Activated T-cell treated with anti-CD3 and anti-CD28 coated beads, Interleukin-2, amount 50 U/mL, for 48 hours (primary cell): ENCODE data around the gene CLDN18.

Source experiments
- DNase-seq, 2 experiments: peaks; one replicate each; pipeline ENCODE4 v3.0.0-alpha.2; 2020

The CLDN18 gene

GRCh38 chr3:138009476-138010272, at the start of gene CLDN18:
CLDN18 (plus strand) TSS chr3:138010165; CDS start chr3:138010226, 61 bp downstream.
- no peak for DNase-seq

- no peak for DNase-seq
Observed at GRCh38 chr3:137962251-137962650, 47.7 kb upstream of the CLDN18 start.

DNA sequence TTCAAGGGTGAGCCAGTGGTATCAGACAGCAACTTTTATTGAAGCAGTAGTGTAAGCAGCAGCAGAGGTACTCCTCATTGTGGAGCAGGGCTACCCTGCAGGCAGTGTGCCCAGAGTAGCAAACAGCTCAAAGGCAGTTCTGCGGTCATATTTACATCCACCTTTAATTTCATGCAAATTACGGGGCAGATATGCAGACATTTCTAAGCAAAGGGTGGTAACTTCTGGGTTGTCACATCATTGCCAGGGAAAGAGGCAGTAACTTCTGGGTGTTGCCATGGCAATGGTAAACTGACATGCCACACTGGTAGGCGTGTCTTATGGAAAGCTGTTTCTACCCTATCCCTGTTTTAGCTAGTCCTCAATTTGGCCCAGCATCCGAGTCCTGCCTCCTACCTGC, 46.5 kb upstream of the CLDN18 start:
- DNase-seq = no peak

DNA sequence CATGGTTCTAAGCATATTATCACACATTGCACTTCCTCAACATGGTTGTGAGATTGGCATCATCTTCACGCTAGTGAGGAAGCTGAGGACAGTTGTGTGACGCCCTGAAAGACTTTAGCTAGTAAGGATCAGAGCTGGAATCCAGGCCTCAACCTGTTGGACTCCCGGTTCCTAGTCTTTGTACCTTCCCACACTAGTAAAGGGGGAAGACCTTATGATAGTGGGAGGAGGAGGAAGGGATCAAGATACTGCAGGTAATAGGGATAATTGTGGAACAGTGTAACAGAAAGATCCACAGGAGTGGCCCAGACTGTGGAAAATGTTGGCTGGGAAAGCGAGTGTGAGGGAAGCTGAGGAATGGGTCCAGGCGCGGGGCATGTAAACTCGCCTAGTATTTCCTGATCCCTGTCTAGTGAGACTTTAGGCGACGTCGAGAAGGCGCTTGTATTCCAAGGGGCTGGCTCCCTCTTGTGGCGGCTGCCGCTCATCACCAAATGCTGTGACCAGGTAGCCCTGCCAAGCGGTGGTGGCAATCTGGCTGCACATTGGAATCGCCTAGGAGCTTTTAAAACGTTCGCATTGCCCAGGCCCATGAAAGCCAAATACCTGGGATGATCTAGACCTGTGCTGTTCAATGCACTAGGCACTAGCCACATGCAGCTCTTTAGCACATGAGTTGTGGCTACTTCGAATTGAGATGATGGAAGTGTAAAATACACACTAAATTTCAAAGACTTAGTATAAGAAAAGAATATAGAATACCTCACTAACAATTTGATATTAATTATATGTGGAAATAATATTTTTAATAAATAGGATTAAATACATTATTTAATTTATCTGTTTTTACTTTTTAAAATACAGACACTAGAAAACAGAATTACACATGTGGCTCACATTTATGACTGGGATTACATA, 38.8 kb upstream of the CLDN18 start:
- peak; percentile 71 to 75 for DNase-seq

DNA sequence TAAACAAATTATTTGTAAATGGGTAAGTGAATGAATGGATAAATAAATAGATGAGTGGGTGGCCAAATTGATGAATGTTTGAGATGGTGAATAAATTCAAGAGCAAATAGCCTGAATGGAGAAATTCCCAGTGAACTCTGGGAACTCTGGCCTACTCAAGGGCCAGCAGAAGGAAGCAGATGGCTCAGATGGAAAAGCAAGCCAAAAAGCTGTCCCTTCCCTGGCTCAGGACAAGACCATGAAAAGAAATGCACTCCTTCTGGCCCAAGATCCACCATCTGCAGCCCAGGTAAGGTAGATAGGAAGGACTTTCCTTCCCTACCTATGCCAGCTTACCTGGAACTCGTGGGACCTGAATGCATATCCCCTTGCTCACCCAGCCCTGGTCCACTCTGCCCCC, 37.6 kb upstream of the CLDN18 start:
- no peak for DNase-seq

DNA sequence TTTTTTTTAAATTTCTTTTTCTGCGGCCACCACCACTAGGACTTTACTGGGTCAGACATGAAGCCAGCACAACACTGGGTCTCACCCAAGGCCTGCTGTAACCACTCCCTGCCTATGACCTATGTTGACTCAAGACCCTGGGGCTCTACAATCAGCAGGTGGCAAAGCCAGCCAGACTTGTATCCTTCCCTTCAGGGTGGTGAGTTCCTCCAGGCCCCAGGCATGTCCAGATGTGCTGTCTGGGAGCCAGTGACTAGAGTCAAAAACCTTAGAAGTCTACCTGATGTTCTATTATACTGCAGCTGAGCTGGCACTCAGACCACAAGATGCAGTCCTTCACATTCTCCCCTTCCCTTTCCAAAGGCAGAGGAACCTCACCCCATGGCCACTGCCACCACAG, 31.6 kb upstream of the CLDN18 start:
- DNase-seq = no peak

GRCh38 chr3:137987723-137988122, 22.2 kb upstream of the CLDN18 start:
- DNase-seq = no peak

GRCh38 chr3:137988152-137988551, 21.8 kb upstream of the CLDN18 start:
- DNase-seq = peak in 1 of 2 experiments; percentile 20

DNA sequence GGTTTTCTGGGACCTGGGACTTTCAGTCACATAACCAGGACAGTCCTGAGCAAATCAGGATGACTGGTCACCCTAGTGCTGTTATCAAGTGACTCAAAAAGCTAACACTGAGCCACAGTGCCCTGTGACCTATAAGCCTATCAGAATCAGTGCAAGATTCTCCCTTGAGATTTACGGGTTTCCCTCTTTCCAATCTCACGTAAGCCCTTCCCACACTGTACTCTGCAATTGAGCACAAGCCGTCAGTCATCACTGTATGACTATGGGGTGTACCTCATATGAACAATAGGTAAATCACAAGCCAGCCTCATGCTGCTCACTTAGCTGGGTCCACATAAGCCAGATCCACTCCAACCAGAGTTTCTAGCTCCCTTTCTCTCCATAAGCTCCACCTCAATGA, 21.0 kb upstream of the CLDN18 start:
- DNase-seq = no peak

DNA sequence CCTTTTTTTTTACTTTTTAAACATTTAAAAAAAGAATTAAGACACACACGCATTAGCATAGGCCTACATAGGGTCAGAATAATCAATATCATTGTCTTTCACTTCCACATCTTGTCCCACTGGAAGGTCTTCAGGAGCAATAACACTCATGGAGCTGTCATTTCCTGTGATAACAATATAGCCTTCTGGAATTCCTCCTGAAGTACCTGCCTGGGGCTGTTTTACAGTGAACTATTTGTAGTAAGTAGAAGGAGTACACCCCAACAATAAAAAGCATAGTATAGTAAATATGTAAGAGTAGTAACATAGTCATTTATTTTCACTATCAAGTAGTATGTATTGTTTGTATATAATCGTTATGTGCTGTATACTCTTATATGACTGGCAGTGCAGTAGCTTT, 19.5 kb upstream of the CLDN18 start:
- no peak for DNase-seq

DNA sequence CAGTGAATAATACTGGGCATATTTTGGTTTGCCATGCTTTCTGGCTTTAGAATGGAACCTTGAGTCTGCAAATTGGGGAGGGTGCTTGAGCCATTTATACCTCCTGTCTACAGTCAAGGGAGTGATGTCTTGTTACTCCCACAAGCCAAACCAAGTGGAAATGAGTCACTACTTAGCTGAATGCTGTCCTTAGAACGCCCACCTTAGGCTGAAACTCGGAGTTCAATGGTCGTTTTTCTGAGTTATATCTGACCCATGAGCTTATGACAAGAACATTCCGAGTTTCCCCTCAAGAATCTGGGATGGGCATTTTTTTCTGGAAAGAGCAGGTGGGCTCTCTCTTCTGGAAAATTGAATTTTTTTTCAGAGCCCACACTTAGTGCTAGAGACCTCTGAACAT, 17.4 kb upstream of the CLDN18 start:
- no peak for DNase-seq

- no peak for DNase-seq
Observed at GRCh38 chr3:137998121-137999042, 11.6 kb upstream of the CLDN18 start.

GRCh38 chr3:138003069-138003468, 6.9 kb upstream of the CLDN18 start:
- DNase-seq = no peak

- no peak for DNase-seq
Observed at GRCh38 chr3:138005627-138006026, 4.3 kb upstream of the CLDN18 start.

- no peak for DNase-seq
Observed at GRCh38 chr3:138007898-138008297, 2.1 kb upstream of the CLDN18 start.

DNA sequence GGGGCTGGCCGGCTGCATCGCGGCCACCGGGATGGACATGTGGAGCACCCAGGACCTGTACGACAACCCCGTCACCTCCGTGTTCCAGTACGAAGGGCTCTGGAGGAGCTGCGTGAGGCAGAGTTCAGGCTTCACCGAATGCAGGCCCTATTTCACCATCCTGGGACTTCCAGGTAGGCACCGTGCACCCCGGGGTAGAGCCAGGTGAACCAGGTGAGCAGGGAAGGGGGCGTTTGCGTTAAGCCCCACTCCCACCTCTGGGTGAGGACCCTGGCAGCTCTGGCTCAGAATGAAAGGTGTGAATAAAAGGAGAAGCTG, 267 bp downstream of the CLDN18 start:
- no peak for DNase-seq

GRCh38 chr3:138011722-138012121, 1.8 kb downstream of the CLDN18 start:
- DNase-seq = no peak

- no peak for DNase-seq
Observed at GRCh38 chr3:138012526-138012925, 2.6 kb downstream of the CLDN18 start.

- DNase-seq = no peak
Observed at GRCh38 chr3:138016065-138016464, 6.1 kb downstream of the CLDN18 start.

DNA sequence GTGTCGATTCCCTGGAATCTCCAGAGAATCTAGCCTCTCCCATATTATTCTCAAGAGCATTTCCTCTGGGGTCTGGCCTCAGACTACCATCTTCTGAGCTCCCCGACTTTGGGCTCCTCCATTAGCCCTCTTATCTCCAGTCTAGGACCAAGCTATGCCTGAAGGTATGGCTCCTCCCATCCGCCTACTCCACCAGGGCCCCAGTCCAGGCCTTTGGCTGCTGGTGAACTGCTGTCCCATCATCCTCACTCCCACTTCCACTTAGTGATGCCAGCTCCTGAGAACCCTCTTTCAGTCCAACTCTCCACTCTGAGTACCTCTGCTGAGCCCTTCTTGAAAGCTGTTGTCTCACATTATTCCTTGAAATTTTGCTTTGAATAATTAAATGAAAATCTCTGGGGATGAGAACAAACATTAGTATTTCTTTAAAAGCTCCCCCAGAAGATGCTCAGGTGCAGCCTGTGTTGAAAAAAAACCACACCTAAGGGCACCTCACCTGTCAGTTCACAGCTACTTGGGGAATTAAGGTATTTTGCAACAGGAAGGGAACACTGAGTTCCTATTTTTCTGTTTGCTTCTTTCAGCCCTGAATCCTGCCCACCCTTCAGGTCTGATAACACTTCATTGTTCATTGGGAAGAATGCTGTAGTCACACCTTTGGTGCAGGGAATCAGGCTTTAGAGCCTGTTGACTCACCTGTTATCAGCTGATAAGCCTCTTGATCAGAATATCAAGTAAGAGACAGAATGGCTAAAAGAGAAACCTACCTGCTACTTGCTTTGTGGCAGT, 9.5 kb downstream of the CLDN18 start:
- DNase-seq = no peak

DNA sequence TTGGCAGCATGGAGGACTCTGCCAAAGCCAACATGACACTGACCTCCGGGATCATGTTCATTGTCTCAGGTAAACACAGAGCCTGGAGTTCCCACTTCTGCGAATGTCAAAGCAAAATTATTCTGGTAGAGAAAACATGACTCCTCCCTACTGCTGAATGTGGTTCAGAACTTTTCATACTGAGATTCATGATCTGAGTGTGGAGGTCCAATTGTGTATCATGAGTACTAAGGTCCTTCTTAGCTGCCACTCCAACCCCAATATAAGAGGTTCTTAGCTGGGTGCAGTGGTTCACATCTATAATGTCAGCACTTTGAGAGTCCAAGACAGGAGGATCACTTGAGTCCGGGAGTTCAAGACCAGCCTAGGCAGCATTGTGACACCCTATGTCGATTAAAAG, 13.8 kb downstream of the CLDN18 start:
- no peak for DNase-seq

DNA sequence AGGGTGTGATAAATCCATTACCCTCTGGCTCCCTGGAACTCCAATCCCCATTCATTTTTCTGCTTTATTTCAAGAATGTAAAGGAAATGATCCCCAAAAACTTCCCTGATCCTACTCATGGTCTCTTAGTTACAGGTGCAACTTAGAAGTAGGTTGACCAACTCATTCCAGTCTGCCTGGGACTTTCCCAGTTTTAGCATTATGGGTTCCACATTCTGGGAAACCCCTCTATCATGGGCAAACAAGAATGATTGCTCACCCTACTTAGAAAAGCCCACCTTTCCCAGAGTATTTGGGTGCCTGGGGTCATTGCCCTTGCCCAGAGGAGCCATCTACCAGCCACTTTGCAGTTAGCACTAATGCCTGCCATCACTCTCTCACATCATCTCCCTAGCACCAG, 15.6 kb downstream of the CLDN18 start:
- DNase-seq = no peak
